Cerebellar nuclear complex (tissue), 1 donor: Measurements from ENCODE around the gene PDE4B.
"Not testable (repeated sequence)": the region's sequence is repeated elsewhere in the genome, so short reads cannot be mapped to it uniquely, and the experiment has no call there.

Experiments used
- DNase-seq, 2 experiments: peaks; one replicate each; lab custom pipeline; 2025; lab: John Stamatoyannopoulos, UW

PDE4B gene

DNA sequence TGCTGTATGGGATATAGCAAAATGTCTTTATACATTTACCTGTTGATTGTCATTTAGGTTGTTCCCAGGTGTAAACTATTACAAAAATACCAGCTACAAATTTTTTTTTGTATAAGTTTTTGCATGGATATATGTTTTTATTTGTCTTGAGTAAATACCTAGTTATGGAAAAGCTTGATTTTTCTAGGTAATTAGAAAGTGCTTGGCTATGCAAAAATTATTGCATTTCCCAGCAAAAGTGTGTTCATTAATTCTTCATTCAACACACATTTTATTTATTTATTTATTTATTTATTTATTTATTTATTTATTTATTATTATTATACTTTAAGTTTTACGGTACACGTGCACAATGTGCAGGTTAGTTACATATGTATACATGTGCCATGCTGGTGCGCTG is 22.1 kb downstream of the PDE4B start:
- no peak for DNase-seq

DNA sequence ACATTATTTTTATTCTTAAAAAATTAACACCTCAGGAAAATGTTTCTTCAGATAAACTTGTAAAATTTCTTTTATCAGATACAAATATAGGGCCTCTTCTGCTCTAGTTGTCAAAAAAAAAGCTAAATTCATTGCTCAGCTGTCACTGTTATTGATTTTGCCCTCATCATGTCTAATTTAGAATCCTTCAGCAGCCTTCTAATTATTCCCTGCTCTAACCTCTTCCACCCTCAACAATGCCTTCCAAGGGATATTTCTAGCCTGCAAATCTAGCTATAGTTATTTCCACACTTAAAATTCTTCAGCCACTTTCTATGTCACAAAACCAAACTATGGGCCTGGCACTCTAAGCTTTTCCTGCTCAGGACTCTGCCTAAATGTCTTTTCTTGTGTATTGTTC is 25.2 kb downstream of the PDE4B start:
- DNase-seq, result no peak

DNA sequence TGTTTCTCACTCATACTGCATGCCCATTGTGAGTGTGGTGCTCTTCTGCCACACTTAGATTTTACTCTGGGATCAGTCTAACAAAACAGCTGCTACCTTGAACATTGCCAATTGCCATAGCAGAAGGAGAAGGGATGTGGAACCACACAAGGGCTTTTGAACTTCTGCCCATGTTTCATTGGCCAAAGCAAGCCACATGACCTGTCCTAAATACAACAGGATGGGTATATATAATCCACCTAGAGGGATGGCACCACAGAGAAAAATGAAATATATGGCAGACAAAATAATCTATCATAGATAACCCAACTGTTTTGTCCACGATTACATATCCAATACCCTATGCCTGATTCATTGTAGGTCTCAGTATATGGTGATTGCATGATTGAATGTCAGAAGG is 26.3 kb downstream of the PDE4B start:
- no peak for DNase-seq

DNA sequence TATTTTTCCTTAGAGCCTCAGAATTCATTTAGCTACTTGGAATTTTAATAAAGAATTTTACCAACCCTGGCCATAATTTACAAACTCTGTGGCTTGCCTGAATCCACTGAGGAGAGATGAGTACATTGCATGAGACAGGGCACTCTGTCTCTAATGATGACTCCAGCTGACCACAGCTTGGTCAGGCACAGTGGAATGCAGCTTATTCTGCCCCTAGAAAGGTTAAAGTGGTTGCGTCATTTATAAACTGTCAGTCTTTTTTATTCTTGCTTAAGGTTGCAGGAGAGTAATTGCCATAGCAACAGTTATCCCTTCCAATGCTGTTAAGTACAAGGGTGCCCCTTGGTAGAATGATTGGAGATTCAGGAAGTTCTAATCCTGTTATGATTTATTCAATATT is 28.3 kb downstream of the PDE4B start:
- DNase-seq, result no peak

DNA sequence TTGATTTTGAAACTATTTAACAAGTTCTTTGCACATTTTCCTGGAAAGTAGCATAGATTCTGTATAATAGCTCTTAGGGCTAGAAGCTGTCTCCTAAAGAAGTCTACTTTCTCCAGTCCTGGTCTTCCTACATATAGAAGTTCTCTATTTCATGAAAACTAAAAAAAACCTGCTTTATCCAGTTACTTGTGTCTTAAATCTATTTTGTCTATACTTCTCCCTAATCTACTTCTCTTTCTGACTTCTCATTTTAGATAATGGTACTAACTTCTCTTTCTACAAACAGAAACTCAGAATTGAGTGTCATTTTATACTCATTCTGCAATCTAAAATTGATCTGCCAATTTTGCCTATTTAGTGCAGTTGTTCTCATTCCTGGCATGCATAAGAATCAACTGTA is 28.7 kb downstream of the PDE4B start:
- no peak for DNase-seq

DNA sequence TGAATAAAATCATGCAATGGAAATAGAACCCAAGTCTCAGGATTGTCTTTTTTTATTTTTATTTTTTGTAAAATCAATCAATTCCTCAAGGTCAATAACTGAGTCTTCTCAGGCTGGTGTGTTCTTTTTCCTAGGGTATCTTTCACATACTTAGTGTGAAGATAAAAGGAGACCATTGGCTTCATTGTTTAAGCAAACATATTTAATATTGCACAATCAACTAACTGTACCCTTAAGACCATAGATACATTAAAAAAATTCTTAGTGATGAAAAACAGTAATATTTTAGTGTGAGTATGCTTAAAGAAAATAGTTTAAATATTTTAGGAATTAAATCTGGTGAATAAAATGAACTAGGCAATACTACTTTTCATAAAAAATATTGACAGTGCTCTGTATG is 31.4 kb downstream of the PDE4B start:
- DNase-seq, result no peak

DNA sequence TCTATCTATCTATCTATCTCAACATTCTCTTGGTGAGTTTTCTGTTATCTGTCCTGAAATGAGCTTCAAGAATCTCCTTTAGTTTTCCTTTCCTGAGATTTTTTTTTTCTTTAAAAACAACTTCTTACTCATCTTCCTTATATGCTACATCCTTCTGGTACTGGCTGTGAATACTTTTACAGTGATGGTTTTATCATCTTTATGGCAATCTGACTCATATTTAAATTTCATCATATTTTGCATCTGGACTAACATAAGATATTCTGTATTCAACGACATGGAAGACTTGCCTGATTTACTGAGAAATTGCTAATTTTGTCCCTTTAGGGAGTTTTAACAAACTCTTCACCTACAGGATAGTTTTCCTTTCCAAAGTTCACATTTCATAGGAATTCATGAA is 33.0 kb downstream of the PDE4B start:
- DNase-seq, result no peak

DNA sequence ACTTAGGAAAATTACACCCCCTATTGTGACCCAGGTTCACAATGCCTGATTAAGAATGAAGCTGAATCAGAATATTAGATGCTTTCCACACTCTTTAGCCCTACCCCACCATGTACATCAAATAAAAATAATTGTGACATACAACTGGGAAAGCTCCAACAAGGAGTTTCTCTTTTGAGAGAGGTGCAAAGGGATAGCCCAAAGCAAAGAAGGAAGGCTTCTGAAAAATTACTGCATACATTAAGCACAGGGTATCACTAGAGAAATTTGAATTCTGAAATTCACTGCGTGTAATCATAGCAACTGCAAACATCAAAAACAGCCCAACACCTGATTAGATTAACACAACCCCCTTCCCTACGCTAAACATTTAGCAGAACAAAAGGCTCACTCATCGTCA is 34.1 kb downstream of the PDE4B start:
- DNase-seq, result no peak

DNA sequence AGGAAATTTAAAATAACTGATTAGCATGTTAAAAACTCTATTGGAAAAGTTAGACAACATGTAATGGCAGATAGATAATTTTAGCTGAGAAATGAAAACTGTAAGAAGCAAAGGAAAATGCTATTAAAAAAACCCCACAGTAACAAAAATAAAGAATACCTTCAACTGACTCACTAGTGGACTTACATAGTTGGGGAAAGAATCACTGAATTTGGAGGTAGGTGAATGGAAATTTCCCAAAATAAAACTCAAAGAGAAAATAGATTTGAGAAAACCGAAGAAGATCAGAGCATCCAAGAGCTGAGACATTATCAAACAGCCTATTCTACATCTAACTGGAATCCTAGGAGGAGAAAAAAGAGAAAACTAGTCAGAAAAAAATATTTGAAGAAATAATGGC is 34.7 kb downstream of the PDE4B start:
- no peak for DNase-seq

DNA sequence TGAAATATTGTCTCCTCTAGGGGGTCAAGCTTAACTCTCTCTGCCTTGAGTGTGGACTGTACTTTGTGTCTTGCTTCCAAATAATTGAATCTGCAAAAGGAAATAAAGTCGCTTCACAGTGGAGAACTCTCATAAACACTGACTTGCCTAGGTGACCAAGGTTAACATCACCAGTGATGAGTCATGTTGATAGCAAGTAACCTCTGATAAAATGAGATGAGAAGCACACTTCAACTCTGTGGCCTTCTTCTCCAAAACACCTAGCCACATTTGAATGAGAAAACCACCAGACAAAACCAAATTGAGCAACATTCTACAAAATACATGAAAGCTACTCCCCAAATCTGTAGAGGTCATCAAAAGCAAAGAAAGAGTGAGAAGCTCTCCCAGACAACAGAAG is 37.6 kb downstream of the PDE4B start:
- DNase-seq, result no peak

DNA sequence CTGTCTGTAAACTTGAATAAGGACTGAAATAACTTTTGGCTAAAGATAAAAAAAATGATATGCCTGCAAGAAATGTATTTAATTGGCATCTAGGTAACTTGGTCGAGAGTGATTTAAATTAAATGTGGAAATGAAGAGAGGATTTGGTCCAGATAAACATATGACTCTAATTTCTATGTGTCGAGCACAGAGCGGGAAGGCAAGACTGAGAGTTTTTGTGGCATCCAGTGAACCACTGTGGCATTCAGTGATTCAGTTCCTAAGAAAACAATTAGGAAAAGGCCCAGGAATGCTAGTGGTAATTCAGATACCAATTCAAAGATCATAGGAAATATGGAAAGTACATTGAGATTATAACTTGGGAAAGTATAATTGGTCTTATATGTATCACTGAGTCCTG is 39.6 kb downstream of the PDE4B start:
- no peak for DNase-seq

DNA sequence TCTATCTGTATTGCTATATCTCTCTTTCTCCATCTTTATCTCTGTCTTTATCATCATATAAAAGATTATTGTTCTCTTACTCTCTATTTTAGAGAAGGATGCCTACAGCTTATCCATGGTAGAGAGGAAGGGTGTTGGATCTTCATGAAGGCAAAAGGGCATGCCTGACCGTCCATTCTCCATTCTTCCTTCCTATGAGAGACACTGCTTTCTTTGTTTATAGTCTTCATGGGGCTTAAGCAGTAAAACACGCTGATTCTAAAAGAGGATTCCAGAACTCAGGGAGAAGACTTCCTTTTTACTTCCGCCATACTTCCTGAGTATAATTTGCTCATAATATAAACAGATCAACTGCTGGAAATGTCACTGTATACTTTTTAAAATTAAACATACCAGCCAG is 44.0 kb downstream of the PDE4B start:
- no peak for DNase-seq

DNA sequence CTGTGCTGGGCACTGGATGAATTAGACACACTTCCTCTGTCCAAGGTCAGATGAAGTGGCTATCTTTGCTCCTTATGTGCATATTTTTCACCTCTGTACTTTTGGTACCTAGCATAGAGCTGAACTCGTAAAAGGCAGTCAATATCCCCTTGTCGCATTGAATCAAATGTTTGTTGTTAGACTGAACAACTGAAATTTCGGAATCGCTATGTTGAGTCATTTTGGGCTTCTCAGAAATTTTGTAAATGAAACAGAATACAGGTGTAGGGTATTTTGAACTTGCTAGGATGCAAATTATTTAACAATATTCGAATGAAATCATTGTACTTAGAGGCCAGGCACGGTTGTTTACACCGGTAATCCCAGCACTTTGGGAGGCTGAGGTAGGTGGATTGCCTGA is 48.0 kb downstream of the PDE4B start:
- DNase-seq, result no peak

DNA sequence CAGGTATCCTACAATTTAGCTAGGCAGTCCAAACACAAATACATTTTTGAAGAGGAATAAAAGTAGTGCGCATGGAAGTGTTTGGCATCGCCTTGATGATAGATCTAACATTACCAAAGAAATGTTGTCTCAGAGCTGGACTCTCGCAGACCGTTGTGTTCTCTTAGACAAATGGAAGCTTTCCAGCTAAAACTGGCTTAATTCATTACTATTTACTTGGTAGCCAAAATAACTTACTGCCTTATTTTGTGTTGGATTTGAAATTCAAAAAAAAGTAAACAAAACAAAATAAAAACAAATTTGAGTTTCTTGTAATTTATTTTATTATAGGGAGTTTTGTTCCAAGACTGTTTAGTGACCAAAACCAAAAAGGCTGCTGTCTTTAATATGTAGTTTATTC is 51.6 kb downstream of the PDE4B start:
- DNase-seq, result no peak

DNA sequence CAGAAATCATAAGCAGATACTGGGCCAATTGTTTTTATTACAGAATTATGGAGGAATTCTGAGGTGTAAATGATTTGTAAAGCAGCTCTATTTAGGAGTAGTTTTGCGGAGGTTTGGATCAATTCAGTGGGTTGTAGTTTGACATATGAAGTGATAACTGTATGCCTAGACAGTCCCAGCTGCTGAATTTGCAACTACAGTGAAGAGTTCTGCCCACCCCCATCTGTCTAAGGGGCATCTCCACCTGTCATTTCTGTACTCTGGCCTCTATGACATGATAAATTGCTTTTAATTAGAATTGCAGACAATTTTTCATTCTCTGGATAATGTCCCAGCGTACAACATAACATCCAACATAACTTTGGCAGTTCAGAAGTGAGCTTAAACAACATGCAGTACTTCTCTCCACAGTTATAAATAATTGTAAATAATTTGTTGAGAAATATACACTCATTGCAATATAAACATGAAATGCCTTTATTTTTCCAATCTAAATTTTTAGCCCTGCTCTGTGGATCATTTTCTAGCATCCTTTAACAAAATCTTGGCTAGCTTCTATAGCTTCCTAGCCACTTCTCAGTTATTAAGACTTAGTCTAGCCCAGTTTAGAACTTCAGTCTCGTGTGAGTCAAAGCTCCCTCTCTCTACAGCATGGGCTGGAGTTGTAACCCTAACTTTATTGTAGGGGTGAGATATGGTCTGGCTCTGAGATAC is 52.3 kb downstream of the PDE4B start:
- no peak for DNase-seq

DNA sequence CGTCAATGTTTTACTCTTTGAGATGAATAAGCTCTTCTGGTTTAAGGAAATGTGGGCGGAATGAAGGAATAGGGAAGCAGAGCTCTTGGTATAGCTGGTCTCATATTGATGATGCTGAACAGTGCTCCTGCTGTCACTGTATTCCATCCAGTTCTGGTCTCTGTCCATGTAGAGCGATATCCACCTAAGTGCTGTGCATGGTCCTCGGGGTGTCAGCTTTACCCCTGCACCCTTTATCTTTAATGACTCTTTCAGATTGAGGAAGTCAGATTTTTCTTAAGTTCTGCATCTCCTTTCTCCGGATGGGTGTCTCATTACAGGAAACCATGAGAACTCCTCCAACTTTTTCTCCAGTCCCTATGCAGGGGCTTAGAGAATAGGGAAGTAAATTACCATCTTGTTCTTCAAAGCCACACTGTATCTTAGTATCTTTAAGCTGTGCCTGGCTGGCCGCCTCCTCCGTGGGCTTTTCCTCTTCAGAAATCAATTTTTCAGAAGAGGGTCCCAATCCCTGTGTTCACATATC is 52.9 kb downstream of the PDE4B start:
- DNase-seq, result no peak

DNA sequence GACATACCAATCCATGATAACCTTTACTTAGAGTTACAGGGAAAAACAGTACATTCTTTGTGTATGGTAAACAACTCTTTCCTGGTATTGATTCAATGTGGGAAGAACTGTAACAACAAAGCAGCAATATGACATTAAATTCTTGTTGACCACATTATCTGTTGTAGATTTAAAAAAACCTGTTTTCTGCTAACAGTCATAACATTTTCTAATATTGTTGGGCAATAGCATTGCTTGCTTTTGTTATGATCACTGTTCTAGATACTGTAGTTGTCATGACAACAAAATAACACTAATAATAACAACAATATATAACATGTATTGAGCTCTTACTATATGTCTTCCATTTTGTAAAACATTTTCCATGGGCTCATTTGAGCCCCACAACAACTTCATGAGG is 54.2 kb downstream of the PDE4B start:
- no peak for DNase-seq

DNA sequence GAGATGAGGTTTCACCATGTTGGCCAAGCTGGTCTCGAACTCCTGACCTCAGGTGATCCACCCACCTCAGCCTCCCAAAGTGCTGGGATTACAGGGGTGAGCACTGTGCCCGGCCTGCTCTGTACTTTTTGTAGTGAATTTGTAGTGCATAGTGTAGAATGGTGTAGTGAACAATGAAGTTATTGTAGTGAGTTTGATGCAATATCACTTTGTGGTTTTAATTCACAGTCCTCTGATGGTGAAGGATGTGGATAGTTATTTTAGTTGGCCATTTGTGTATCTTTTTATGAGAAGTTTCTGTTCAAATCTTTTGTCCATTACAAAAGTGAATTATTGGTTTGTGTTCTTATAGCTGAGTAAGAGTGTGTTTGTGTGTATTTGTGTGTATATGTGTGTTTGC is 57.6 kb downstream of the PDE4B start:
- no peak for DNase-seq

DNA sequence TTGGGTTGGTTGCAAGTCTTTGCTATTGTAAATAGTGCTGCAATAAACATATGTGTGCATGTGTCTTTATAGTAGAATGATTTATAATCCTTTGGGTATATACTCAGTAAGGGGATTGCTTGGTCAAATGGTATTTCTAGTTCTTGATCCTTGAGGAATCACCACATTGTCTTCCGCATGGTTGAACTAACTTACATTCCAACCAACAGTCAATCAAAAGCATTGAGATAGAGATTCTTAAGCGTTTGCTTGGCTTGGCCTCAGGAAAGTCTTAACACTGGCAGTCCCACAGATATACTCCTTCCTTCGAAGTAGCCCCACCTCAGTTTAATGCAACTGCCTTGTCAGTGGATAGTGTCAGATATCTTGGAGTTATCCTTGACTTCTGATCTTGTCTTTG is 63.9 kb downstream of the PDE4B start:
- DNase-seq, result not testable (repeated sequence)

DNA sequence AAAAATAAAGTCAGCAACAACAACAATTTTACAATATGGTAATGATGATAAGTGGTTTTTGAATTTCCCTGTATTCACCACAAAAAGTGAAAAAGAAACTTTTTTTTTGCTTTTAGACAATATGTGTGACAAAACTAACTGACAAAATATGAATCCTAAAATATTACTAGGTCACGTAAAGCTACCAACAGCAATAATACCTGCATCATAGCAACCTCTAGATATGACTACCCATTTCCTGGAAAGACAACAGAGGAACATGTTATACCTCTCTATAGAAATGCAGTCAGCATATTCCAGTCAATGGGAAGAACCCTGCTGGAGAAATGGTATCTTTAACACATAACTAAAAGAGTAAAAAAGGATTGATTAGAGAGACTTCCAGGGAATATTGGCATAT is 73.7 kb downstream of the PDE4B start:
- DNase-seq, result no peak

DNA sequence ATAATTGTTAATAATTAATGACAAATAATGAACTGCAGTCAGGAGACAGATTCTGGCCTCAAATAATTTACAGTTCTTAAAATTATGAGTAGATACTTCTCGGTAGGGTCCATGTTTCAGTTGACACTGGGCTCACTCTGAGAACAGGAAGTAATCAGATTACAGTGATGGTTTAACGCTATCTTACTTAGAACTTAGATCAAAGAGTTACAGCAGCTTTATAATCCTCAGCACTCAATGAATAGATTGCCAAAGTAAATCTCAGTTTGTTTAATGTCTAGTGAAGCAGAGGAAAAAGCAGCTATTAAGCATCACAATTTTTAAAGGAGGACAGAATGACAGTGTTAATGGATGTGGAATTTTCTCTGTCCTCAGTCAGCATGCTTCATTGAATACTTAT is 79.6 kb downstream of the PDE4B start:
- DNase-seq, result no peak

DNA sequence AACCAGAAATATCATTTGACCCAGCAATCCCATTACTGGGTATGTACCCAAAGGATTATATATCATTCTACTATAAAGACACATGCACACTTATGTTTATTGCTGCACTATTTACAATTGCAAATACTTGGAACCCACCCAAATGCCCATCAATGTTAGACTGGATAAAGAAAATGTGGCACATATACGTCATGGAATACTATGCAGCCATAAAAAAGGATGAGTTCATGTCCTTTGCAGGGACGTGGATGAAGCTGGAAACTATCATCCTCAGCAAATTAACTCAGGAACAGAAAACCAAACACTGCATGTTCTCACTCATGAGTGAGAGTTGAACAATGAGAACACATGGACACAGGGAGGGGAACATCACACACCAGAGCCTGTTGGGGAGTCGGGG is 85.6 kb downstream of the PDE4B start:
- DNase-seq, result not testable (repeated sequence)

DNA sequence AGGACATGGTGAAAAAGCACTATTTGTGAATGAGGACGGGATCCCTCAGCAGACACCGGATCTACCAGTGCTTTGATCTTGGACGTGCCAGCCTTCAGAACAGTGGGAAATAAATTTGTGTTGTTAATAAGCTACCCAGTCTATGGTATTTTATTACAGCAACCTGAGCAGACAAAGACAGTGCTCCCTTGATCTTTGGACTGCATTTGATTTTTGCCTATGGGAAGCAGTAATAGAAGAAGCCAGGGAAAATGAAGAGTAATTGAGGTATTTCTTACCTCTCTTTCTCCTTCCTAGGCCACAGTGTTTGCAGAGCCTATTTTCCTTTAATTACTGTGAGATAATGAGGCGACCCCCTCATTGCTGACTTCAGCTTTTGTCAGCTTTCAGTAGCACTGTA is 87.9 kb downstream of the PDE4B start:
- no peak for DNase-seq

DNA sequence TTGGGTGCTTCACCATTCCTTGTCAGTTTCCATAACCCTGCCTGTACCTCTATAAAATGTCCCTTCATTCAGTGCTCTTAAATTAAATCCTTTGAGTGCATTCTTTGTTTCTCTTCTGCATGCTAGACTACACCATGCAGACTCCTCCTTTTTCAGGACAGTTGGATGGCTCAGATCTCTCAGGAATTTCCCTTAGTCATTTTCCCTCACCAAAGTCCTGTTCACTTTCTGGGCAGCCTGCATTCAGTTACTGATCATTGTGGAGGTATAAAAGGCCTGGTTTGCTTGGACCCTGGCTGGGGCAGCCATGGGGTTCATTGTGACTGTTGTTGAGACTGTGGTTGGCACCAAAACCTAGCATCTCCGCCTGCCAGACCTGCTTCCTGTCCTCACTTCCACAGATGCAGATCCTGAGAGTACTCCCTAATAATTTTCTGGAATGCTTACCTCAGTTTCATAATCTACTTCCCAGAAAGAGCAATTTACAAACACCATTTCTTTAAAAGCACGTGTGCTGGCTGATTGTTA is 88.4 kb downstream of the PDE4B start:
- DNase-seq, result no peak
